HepG2 (cell line): ENCODE data around the gene ASCC3. TPM values are rescaled to one million over a fixed set of nuclear protein-coding genes. Genes with fewer than 3 reads are reported as not detected.

ENCODE experiments used
- ARHGAP35 ChIP-seq: sonication (generic); formaldehyde crosslinking; IDR thresholded peaks from 2 replicates; pipeline ENCODE4 v1.9.0; 2022; ENCODE audit warnings: mild to moderate bottlenecking, inconsistent platforms, moderate library complexity, missing genetic modification reagents, borderline replicate concordance
- ASH2L ChIP-seq: fragments of 300-600, 200-600 bp; sonication (generic); IDR thresholded peaks from 2 replicates; pipeline ENCODE4 v1.7.0; 2017; ENCODE audit warnings: low read depth, mild to moderate bottlenecking, moderate library complexity, mixed read lengths, low read length; ENCODE audit not compliant: insufficient read length
- SAFB2 ChIP-seq: sonication (generic); formaldehyde crosslinking; IDR thresholded peaks from 2 replicates; pipeline ENCODE4 v1.5.1; 2020; ENCODE audit warnings: missing genetic modification reagents, low read depth, mild to moderate bottlenecking, borderline replicate concordance
- ZBTB40 ChIP-seq, 2 experiments: fragments of 450-650 bp in 1 of 2; sonication (generic) in 1 of 2; formaldehyde crosslinking in 1 of 2; IDR thresholded peaks; 2 replicates each; pipeline versions ENCODE4 v1.6.1 to v1.8.0; 2016 to 2022; ENCODE audit warnings: antibody characterized with exemption in 1 of 2, mild to moderate bottlenecking in 1 of 2, missing genetic modification reagents in 1 of 2
- ZFY ChIP-seq: sonication (generic); formaldehyde crosslinking; IDR thresholded peaks from 2 replicates; pipeline ENCODE4 v1.4.0; 2020; ENCODE audit warnings: missing genetic modification reagents
- ZKSCAN8 ChIP-seq: IDR thresholded peaks from 2 replicates; pipeline ENCODE4 v1.6.1; 2016; ENCODE audit warnings: borderline replicate concordance, missing genetic modification reagents, missing compliant biosample characterization
- ZNF232 ChIP-seq: sonication (generic); formaldehyde crosslinking; IDR thresholded peaks from 2 replicates; pipeline ENCODE4 v1.4.0; 2020; ENCODE audit warnings: missing genetic modification reagents, borderline replicate concordance
- ZNF318 ChIP-seq: sonication (generic); formaldehyde crosslinking; IDR thresholded peaks from 2 replicates; pipeline ENCODE4 v1.4.0; 2020; ENCODE audit warnings: mild to moderate bottlenecking, missing genetic modification reagents
- ZNF552 ChIP-seq: sonication (generic); formaldehyde crosslinking; IDR thresholded peaks from 2 replicates; pipeline ENCODE4 v1.9.0; 2022; ENCODE audit warnings: missing genetic modification reagents, mild to moderate bottlenecking, borderline replicate concordance
- ZNF678 ChIP-seq: sonication (generic); formaldehyde crosslinking; IDR thresholded peaks from 2 replicates; pipeline ENCODE4 v1.4.0; 2020; ENCODE audit warnings: mild to moderate bottlenecking, missing genetic modification reagents
- polyA plus RNA-seq, 8 experiments: library from polyadenylated mRNA; depleted of rRNA in 3 of 8; stranded (reverse) in 7 of 8; unstranded in 1 of 8; fragments of >200 nt; fragmentation: Illumina TruSeq in 4 of 8; extraction: Trizol in 4 of 8; gene quantifications; 2 replicates each; pipeline versions ENCODE4 v1.2.1 to v1.2.3, GENCODE V29; 2011 to 2016; ENCODE audit warnings: low read depth in 4 of 8, missing spikeins in 1 of 8, mixed read lengths in 1 of 8; ENCODE audit not compliant: insufficient read depth in 1 of 8
- total RNA-seq, 5 experiments: library from RNA; depleted of rRNA; stranded (reverse); fragments of >200 nt; fragmentation: Illumina TruSeq; extraction: Trizol; gene quantifications; 2 replicates each; pipeline ENCODE4 v1.2.3, GENCODE V29; 2016; ENCODE audit warnings: low read depth in 1 of 5

Gene ASCC3
- total and polyA plus RNA-seq, 2 of the 13 experiments (the other 11 are each of a cell fraction or from before 2014, with no cell fraction given), result 23.1 to 55.7 TPM

- TF ChIP-seq ZNF318 (CRISPR knock-in tag) (no peak), ZKSCAN8 (CRISPR knock-in tag) (no peak), ZNF552 (CRISPR knock-in tag) (no peak), ZBTB40 (IDR thresholded peaks at IDR 0.05) (no peak), ZBTB40 (CRISPR knock-in tag; IDR thresholded peaks at IDR 0.05) (no peak), ZNF232 (no peak), ARHGAP35 (CRISPR knock-in tag) (no peak), ZNF678 (no peak), ZFY (no peak), ASH2L (no peak), SAFB2 (CRISPR knock-in tag) (no peak)
- TF ChIP-seq, all 625 proteins: peak for 0
These were observed 25.2 kb upstream of the ASCC3 start (continued) for GRCh38 chr6:100906325-100906724.
